NCI-H128 (cell line): Measurements from ENCODE around the gene PRKCA.
"Not testable (repeated sequence)": the region's sequence is repeated elsewhere in the genome, so short reads cannot be mapped to it uniquely, and the experiment has no call there.

Experiments used
- DNase-seq: peaks from one replicate; lab custom pipeline; 2025; ENCODE audit not compliant: unreplicated experiment; lab: John Stamatoyannopoulos, UW

Gene PRKCA

GRCh38 chr17:66724581-66725341 lies 422.3 kb downstream of the PRKCA start:
- no peak for DNase-seq

DNA sequence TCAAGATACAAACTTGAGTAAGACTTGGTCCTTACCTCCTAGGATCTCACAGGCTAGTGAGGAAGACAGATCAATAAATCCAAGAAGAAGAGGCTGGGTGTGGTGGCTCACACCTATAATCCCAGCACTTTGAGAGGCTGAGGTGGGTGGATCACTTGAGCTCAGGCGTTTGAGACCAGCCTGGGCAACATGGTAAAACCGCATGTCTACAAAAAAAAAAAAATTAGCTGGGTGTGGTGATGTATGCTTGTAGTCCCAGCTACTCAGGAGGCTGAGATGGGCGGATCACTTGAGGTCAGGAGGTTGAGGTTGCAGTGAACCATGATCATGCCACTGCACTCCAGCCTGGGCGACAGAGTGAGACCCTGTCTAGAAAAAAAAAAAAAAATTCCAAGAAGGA lies 423.0 kb downstream of the PRKCA start:
- DNase-seq: not testable (repeated sequence)

- no peak for DNase-seq
Measured at GRCh38 chr17:66725956-66726355, 423.5 kb downstream of the PRKCA start.

DNA sequence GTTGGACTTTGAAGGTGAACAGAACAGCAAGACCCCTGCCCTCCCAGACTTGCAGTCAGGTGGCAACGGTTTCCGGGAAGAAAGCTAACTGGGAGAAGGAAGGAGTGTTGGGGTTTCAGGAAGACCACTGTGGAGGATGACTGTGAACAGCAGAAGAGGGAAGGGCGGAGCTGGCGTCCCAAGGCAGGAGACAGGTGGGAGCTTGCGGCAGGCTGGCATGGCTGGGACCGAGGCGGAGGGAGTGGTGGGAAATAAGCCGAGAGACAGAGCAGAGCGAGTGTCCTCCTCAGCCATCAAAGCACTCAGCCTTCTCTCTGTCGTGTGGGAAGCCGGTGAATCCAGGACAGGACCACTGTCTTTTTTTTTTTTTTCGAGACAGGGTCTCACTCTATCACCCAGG lies 424.0 kb downstream of the PRKCA start:
- no peak for DNase-seq

DNA sequence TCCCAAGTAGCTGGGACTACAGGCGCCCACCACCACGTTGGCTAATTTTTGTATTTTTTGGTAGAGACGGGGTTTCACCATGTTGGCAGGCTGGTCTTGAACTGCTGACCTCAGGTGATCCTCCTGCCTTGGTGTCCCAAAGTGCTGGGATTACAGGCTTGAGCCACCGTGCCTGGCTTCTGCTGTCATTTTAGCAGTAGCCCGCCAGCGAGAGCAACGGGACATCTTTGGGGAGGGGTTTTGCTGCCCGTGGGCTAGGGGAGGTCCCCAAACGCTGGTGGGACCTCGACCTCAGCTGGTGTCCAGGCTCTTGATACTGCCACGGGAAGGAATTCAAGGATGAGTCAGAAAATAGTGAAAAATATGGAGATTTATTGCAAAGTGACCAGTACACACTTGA lies 424.4 kb downstream of the PRKCA start:
- no peak for DNase-seq

DNA sequence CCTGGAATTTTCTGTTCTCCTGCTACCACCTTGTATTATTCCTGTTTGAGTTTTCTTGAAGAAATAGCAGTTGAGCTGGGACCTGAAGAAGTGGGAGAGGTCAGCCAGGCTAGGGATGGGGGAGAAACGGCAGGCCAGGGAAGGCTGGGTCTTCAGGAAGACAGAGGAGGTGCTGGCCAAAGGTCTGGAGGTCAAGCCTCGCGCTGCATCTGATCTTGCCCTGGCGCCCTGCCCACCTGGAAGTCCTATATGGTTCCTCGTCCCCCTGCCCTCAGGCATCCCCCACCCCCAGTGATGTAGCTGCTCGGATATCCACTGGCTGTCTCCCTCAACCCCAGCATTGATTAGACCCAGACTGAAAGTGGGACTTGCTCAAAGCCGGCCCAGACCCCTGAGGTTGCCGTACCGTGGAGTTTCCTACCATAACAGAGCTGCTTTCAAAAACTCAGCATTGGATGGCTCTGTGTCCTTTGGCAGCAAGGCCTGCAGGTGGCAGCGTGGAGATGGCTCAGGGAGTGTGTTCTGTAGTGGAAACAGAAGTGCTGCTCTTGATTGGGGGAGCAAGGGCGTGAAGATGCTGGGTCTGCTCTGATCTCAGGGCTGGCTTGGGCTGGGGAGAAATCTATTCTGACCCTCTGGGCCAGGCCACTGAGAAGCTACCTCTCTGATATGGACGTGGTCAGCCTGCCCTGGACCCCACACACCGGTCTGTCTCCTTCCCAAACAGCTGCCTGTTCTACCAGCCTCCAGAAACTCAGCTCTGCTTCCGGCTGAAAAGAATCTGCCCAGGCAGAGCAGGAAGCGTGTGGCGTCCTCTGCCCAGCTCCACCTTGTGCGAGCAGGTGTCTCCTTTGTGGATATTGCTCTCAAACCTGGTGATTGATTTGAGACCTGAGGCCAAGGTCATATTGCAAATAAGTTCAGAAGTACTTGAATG lies 425.5 kb downstream of the PRKCA start:
- DNase-seq: peak; percentile 12

DNA sequence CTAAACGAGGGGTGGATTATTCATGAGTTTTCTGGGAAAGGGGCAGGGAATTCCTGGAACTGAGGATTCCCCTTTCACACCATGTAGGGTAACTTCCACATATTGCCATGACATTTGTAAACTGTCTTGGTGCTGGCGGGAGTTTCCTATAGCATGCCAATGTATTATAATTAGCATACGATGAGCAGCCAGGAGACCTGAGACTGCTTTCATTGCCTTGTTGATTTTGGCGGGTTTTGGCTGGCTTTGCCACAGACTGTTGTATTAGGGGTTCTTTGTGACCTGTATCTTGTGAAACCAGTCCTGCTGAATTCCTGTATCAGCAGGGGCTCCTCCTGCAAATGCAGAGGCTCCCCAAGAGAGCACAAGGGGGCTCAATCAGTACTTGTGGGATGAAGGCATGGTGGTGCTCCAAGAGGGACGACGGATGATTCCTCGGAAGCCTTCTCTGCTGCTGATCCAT lies 428.1 kb downstream of the PRKCA start:
- DNase-seq: no peak

GRCh38 chr17:66733759-66734158 lies 431.3 kb downstream of the PRKCA start:
- DNase-seq: no peak

DNA sequence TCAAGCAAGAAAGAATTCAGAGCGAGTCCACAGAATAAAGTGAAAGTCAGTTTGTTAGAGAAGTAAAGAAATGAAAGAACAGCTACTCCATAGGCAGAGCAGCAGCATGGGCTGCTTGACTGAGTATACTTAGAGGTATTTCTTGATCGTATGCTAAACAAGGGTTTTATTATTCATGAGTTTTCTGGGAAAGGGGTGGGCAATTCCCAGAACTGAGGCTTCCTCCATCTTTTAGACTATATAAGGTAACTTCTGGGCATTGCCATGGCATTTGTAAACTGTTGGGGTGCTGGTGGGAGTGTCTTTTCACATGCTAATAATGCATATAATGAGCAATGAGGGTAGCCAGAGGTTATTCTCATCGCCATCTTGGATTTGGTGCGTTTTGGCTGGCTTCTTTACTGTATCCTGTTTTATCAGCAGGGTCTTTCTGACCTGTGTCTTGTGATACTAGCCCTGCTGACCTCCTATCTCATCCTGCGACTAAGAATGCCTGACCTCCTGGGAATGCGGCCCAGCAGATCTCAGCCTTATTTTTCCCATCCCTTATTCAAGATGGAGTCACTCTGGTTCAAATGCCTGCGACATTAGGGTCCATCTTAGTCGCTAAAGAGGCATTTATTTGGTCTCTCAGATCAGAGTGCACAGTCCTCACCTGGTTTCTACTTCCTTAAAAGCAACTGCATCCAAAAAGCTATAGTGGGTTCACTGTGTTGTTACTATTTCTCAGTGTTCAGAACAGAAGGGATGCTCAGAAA lies 432.0 kb downstream of the PRKCA start:
- DNase-seq: no peak

GRCh38 chr17:66737524-66737923 lies 435.1 kb downstream of the PRKCA start:
- no peak for DNase-seq

DNA sequence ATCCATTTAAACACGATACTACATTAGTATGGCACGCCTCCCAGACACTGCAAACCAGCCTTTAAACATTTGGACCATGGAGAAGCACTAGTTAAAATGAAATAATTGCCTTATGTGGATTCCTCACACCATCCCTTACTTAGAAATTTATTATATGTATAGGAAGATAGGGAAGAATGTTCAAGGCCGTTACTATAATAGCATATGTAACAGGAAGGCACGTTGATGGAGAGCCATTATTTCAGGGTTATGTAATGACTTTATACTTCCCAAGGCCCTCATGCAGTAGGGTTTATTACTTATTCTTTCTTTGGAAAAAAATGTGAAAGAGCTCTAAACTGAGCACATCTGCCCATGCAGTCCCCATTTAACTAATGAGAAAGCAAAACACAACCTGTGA lies 435.9 kb downstream of the PRKCA start:
- DNase-seq: no peak

- DNase-seq: no peak
Measured at GRCh38 chr17:66739553-66739952, 437.1 kb downstream of the PRKCA start.

DNA sequence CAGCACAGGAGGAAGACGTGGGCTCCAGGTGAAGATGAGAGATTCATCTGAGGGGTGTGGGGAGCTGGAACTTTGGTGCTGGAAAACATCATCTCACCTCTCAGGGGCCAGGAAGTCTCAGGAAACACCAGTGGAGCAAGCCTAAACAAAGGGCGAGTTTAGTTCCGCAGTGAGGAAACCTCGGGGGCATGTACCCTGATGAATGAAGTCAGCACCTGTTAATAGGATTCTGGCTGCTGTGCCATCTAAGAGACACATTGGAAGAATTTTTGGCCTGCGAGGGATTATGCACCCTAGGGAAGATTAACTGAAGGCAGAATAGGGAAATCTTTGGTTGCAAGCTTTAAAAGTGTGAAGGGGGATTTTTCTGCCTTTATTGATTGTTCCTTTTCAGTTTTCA lies 437.8 kb downstream of the PRKCA start:
- DNase-seq: no peak

GRCh38 chr17:66743511-66743910 lies 441.1 kb downstream of the PRKCA start:
- DNase-seq: no peak

GRCh38 chr17:66746736-66747135 lies 444.3 kb downstream of the PRKCA start:
- DNase-seq: no peak

DNA sequence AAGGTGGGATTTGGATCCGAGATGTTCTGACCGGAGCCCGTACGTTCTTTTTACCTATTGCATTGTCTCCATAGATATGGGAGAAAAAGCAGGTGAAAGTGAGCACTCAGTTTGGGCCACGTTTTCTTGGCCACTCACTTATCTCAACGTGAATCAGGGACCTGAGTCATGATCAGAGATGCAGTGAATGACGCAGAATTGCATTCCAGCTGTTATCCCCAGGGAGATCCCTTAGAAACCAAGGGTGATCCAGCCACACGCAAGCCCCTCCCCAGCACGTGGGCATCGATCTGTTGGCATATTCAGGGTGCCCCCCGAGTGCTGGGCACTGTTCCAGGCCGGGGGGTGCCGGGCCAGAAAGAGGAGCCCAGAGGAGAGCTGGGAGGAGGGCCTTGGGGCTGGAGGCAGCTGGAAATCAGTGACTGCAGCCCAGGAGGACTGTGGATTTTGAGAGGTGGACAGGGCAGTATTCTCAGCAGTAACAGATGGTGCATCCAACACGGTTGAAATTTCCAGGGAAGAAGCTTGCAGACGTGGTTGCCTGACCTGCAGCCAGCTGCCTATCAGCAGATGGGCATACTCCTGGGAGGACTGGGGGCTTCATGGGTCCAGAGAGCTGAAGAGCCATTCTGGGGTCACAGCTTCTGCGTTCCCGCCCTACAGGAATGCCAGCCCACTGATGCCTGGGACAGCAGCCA lies 445.3 kb downstream of the PRKCA start:
- DNase-seq: no peak

- DNase-seq: no peak
Measured at GRCh38 chr17:66748578-66748977, 446.2 kb downstream of the PRKCA start.

DNA sequence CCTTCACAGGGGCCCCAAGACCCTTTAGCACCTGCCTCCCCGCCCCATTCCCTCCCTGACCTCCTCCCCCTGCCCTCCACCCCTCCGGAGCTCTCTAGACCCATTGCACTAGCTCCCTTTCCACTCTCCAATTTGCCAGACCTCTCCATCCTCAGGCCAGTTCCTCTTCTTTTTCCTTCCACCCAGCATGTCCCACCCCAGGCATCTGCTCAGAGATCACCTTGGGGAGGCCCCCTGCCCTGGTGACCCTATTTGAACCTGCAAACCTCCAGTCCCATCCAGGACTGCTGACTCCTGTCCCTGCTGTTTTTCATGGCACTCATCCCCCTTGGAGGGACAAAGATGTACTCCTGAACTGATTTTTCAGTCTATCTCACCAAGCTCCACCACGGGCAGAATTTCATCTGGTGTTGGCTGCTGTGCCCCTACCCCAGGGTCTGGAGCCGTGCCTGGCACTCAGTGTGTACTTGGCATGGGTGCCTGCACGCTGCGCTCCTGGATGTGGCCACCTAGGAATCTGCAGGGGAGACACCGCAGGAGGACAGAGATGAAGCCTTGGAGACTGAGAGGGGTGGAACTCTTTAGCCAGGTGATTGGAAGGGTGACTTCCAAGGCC lies 446.9 kb downstream of the PRKCA start:
- no peak for DNase-seq

GRCh38 chr17:66750116-66750515 lies 447.7 kb downstream of the PRKCA start:
- DNase-seq: no peak

- DNase-seq: no peak
Measured at GRCh38 chr17:66750781-66751543, 448.5 kb downstream of the PRKCA start.
